NB4 (cell line): ENCODE measurements around the gene NDUFB11.

Source experiments
- CTCF ChIP-seq: IDR thresholded peaks from one replicate; pipeline ENCODE4 v1.5.1; 2012; ENCODE audit warnings: low read depth, low read length
- MAX ChIP-seq: IDR thresholded peaks from 2 replicates; pipeline ENCODE4 v1.6.1; 2011; ENCODE audit warnings: low read depth, low read length

GRCh38 chrX:47129899-47130358, 14.6 kb downstream of the NDUFB11 start:
- TF ChIP-seq CTCF (no peak), MAX (no peak)
